NCI-H748 (cell line): ENCODE results near the gene METAP1D.

Experiments used
- DNase-seq: peaks from one replicate; lab custom pipeline; 2025; ENCODE audit not compliant: unreplicated experiment; lab: John Stamatoyannopoulos, UW

The METAP1D gene

GRCh38 chr2:172128484-172128883 is 128.7 kb downstream of the METAP1D start:
- no peak for DNase-seq

GRCh38 chr2:172129404-172129803 is 129.7 kb downstream of the METAP1D start:
- no peak for DNase-seq
